Mesangial cell (primary cell): ENCODE data around the gene RAB3B. TPM values are rescaled to one million over a fixed set of nuclear protein-coding genes. Genes with fewer than 3 reads are reported as not detected.

Source experiments
- total RNA-seq: library from RNA; depleted of rRNA; stranded (reverse); fragments of >200 nt; gene quantifications from 2 replicates; pipeline ENCODE4 v1.2.3, GENCODE V29; 2015

The RAB3B gene
- 41.2 and 64.4 TPM in 2 replicates for total RNA-seq

GRCh38 chr1:51990478-51990965, at the start of gene RAB3B:
Gene RAB3B, minus strand, starts transcription at chr1:51990700. Its CDS starts 13,583 bp downstream, at chr1:51977117.

GRCh38 chr1:52033190-52034049, 42.9 kb upstream of the RAB3B start, which contains the start of gene KTI12:
Gene KTI12, minus strand, starts transcription at chr1:52033810. Its CDS starts 49 bp downstream, at chr1:52033761.

GRCh38 chr1:51878616-51879336, 111.7 kb downstream of the RAB3B start, which contains the start of gene NRDC:
Gene NRDC, minus strand, starts transcription at chr1:51878727. Its CDS starts 112 bp downstream, at chr1:51878615.

Other genes with a start within 250 kb of the RAB3B start
- 55.7 and 56.7 TPM in 2 replicates for gene NRDC, start 112.0 kb downstream of the RAB3B start, total RNA-seq
- 18.5 and 20.7 TPM in 2 replicates for gene KTI12, start 43.1 kb upstream of the RAB3B start, total RNA-seq
- 45.1 and 65.2 TPM in 2 replicates for gene TXNDC12, start 64.5 kb upstream of the RAB3B start, total RNA-seq
- 38.0 and 40.6 TPM in 2 replicates for gene BTF3L4, start 65.6 kb upstream of the RAB3B start, total RNA-seq
- 10.1 and 10.8 TPM in 2 replicates for gene ZFYVE9, start 151.4 kb upstream of the RAB3B start, total RNA-seq